GM18526 (cell line): ENCODE measurements around the gene AGXT2.

Source experiments
- POLR2A ChIP-seq: IDR thresholded peaks from 3 replicates; pipeline ENCODE4 v1.6.1; 2011; ENCODE audit not compliant: insufficient read length; ENCODE audit errors: extremely low read depth

The AGXT2 gene

DNA sequence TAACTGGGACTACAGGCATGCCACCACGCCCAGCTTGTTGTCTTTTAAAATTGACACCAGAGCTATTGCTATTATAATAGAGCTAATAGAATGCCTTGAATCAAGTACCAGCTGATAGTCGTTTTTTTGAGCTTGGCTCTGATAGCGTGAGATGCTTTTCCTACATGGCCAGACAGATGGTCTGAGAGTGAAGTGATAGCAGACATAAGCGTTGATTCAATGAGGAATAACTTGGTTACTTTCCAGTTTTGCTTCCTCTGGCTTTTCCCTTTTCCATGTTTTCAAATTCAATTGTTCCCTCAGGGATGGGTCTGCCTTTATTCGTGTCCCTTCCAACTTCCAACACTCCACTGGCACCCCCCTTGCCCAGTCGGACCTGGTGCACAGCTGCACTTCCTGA lies 15.4 kb downstream of the AGXT2 start:
- TF ChIP-seq POLR2A, result no peak

DNA sequence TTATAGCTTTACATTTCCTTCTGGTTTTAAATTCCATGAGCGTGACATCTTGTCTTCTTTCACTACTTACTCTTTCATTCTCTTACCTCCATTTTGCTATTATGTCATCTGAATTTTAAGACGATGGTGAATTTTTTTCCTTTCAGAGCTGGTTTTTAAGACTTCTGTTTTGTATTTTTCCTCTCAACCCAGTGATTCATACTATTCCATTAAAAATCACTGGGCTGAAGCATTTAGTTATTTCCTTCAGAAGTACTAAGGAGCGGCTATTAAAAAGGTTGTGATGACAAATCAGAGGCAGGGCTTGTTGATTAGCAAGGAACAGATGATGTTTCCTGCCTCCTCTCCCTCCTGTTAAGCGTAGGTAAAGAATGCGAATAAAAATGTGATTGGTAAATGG lies 16.5 kb downstream of the AGXT2 start:
- no peak for TF ChIP-seq POLR2A

DNA sequence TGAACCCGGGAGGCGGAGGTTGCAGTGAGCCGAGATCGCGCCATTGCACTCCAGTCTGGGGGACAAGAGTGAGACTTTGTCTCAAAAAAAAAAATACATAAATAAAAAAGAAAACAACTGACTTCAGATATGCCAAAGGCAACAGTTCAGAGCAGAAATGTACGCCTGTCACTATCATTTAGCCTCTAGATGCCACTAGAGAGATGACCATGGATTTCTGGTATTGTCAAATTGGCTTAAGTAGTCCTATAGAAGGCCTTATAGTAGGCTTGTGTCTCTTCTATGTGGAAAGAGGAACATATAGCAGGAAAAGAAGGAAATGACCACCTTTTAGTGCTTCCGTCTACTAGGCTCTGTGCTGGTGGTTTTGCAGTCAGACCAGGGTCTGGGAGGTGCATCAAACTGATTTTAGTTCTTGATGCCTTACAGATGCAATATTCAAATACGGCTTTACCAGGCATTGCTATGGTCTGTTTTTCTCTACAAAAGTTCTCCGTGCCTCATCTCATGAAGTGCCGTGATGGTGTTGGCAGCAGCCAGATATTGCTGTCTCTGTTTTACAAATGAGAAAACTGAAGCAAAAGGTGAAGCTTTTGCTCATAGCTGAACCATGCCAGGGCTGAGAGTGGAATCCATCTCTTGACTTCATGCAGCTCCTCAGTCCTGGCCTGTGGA lies 17.2 kb downstream of the AGXT2 start:
- TF ChIP-seq POLR2A, result no peak

DNA sequence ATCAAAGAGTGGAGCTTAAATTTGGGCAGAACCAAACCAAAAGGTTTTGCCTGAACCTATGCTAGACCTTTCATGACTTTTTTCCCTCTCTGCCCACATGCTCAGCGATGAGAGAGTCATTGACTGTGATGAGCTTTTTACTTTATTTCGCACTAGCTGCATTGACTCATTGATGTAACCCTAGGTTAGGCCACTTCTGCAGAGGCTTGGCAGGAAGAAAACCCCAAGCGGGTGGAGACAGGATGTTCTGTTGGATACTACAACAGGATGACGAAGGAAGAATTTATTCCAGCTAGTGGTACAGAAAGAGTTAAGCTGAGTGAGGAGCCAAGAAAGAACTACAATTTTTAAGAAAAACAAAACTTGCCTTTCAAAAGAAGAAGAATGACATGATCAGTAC lies 18.4 kb downstream of the AGXT2 start:
- no peak for TF ChIP-seq POLR2A

DNA sequence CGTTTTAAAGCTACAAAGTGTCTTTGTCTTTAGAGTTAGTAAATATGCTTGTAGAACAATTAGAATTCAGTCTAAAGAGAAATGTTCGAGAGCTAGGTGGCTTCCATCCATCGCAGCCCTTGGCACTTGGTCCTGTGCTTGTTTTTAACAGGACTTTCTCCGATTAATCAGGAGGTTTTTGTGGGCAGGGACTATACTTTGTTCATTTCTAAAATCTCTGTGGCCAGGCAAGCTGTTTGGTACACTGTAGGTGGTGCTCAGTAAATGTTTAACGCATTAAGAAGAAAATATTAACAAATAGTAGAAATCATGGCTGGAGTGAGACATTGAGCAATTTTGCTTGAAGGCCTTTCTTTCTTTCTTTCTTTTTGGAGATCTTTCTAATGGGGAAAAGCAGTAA lies 20.8 kb downstream of the AGXT2 start:
- TF ChIP-seq POLR2A, result no peak

DNA sequence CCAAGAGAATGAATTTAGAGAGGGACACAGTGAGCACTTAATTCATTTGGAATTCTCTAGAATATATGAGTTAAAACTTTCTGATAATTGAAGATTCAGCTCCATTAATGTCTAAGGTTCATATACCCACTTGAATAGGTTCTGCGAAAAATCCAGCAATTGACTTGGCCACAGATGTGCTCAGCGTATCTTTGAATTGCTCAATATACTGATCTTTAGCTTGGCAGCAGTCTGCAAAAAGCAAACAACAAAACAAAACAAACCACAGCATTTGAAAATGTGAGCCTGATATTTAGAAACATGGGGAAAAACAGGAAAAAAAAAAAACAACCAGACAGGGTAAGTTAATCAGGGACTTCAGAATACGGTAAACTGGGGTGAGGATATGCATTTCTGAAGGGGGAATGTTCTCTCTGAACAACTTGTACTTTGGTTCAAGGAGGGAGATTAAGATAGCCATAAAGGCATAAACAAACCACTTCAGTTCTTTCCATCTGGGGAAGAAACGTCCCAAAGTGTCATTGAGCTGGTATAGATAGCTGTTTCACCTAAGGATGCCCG lies 21.4 kb downstream of the AGXT2 start:
- TF ChIP-seq POLR2A, result no peak

DNA sequence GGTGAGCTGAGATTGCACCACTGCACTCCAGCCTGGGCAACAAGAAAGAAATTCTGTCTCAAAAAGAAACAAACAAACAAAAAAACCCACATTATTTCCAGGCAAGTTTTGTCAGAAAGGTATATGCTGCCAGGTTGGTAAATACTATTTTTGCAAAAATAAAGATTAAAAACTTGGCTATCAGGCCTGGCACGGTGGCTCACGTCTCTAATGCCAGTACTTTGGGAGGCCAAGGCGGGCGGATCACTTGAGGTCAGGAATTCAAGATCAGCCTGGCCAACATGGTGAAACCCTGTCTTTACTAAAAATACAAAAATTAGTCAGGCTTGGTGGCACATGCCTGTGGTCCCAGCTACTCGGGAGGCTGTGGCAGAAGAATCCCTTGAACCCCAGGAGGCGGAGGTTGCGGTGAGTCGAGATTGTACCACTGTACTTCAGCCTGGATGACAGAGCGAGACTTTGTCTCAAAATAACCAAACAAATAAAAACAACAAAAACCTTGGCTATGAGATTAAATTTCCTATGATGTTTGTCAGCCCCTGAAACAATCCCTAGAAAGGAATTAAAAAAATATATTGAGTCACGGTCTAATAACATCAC lies 22.7 kb downstream of the AGXT2 start:
- no peak for TF ChIP-seq POLR2A

DNA sequence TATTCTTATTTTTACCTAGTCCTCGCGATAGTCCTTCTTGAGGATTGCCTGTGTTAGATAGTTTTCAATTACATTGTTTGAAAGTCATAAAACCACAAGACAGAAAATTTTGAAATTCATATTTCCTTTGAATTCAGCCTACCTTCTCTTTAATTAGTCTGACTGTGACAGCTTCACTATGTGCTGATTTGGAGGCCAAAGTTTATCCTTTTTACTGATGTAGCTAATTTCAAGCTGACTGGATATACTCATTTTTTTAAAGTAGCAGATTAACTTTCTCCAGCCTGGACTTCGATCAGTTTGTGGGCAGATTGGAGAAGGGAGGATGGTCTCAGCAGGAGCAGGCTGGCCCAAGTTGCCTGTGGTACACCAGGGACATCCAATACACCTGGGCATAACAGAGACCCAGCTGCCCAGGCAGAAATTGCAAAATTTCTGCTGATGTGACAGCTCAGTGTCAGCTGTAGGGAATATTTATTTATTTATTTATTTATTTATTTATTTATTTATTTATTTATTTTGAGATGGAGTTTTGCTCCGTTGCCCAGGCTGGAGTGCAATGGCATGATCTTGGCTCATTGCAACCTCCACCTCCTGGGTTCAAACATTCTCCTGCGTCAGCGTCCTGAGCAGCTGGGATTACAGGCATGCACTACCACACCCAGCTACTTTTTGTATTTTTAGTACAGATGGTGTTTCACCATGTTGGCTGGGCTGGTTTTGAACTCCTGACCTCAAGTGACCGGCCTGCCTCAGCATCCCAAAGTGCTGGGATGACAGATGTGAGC lies 24.2 kb downstream of the AGXT2 start:
- no peak for TF ChIP-seq POLR2A

DNA sequence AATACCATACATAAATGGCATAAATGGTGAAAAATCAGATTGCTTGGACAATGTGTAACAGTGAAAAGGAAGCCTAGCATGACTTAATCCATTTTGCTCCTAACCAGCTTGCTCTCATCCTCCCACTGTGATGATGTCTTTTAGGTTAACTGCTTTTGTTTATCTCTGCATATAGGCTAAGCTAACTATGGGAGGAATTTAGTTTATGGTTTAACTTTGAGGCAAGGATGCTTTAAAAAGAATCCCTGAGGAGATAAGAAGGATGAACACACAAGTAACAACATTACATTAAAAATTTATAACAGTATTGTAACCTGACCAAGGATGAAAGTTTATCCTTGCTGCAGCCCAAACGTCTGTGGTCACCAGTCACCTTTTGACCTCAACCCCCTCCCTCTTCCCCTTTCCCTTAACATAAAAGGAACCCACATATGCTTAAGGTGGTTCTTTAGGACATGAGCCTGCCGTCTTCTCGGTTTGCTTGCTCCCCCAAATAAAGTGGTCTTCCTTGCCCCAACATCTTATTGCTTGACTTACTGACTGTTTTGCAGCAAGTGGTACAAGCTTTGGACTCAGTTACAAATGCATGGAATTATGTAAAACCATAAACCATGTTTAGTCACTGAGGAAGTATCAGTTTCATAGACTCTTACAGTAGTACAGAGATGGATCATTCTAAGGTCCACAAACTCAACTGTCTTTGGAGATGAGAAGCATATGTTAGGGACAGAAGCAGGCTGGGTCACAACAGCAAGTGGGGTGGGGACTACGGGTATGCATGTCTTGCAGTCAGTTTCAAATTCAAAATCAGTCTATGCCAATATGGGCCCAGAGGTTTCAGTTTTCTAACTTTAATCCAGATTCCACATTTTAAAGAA lies 31.3 kb downstream of the AGXT2 start:
- no peak for TF ChIP-seq POLR2A

DNA sequence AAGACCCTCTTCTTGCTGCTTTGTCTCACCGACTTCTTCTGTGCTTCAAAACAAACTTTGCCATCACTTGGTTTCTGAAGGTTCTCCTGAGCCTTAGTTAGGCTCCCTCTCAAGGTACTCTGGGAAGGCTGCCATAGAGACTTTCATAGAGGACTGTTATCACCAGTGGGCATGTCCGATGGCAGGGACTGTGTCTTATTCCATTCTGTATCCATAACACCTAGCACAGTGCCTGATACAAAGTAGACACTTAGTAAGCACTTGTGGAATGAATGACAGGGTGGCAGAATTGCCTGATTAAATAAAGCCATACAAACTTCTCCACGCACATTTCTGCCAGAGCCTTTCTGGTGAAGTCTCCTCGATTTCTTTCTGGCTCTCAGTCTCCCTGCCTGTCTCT lies 32.7 kb downstream of the AGXT2 start:
- TF ChIP-seq POLR2A, result no peak

DNA sequence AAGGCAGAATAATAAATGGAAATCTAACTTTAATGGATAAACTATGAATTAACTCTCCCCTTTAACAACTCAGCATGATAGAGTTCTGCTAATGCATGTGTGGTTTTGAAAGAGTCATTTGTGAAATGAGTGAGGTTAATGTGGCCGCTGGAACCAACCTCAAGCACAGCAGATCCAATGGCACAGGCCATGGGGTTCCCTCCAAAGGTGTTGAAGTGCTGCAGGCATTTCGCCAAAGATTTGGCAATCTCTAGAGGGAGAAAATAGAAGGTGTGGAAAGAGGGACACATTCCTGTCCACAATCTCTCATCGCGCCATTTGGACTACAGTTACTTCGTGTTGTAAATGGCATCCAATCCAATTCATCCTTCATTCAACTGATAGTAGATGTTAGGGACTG lies 35.0 kb downstream of the AGXT2 start:
- TF ChIP-seq POLR2A, result no peak

DNA sequence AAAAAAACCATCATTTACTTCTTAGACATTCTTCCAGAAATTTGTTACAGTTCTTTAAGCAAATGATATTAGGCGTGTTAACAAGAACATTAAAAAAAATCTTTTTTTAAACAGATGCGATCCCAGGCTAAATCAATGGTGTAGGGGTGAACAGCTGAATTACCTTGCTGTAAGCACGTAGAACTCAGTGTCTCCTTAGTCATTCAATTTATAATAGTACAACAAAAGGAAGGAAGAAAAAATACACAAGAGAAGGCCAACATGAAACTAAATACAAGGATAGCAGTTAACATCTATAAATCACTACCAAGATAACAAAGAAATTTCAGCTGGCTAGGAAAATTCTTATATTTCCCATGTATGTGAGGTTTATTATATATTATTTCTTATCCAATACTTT lies 35.4 kb downstream of the AGXT2 start:
- TF ChIP-seq POLR2A, result no peak

DNA sequence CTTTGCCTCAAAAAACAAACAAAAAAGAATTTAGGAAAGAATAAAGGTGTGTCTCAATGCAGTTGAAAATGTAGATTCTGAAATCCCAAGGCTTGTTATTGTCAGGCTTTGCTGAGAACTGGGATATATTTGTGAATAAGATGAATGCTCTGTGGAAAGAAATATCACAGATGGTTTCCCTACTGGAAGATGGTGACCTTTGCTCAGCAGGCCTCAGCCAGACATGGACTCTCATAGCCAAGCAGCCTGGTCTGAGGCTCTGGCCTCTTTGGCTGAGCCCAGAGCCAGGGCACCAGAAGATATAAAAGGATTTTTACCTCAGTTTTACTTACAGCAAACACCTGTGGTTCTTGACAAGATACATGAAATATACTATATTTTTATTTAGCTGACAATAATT lies 37.1 kb downstream of the AGXT2 start:
- TF ChIP-seq POLR2A, result no peak

DNA sequence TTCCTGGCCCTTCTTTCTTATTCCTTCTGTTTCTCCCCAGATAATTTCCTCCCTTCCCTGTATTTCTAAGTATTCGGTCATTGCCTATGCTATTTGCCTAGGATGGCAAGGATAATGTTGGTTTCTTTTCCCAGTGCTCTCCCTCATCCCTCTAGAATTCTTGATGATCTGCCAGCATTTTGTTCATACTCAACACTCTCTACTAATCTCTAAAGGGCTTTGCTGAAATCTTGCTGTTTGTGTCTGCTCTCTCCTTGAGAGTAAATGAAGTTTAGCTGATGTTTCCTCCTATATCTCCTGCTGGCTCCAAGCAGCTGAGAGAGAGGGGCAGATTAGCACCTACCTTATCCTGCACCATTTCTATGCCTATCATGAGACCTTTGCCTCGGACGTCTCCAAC lies 38.1 kb downstream of the AGXT2 start:
- no peak for TF ChIP-seq POLR2A

DNA sequence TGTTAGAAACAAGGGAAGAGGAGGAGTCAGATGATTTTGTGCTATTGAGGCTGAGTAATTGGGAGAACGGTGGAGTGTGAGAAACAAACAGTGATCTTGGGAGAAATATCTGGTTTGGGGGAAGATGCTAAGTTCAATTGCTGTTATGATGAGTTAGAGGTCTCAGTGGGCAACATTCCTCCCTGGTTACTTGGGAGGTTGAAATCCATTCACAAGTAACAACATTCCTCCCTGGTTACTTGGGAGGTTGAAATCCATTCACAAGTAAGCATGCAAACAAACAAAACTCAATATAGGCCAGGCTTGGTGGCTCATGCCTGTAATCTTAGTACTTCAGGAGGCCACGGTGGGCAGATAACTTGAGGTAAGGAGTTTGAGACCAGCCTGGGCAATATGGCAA lies 38.7 kb downstream of the AGXT2 start:
- TF ChIP-seq POLR2A, result no peak
